SK-N-SH treated with all-trans-retinoic acid at 6 μM for 48 hours (cell line): ENCODE results near the gene MS4A18.

Experiments used
- ATAC-seq: fragments of 200-7000 bp; cut with Tn5 transposase; 3 replicates; pipeline ENCODE4 v1.9.1; 2020; ENCODE audit warnings: mild to moderate bottlenecking, moderate library complexity
- ARNTL ChIP-seq: fragments of 450-650 bp; formaldehyde crosslinking; IDR thresholded peaks from 2 replicates; pipeline ENCODE4 v1.5.0; 2020; ENCODE audit warnings: low read depth, mild to moderate bottlenecking, moderate library complexity, borderline replicate concordance
- BACH2 ChIP-seq: fragments of 250-450 bp; sonication (Bioruptor Pico); IDR thresholded peaks from 2 replicates; pipeline ENCODE4 v1.9.0; 2021; ENCODE audit warnings: mild to moderate bottlenecking, borderline replicate concordance
- CSDC2 ChIP-seq: fragments of 250-450 bp; sonication (Bioruptor Pico); IDR thresholded peaks from 2 replicates; pipeline ENCODE4 v1.5.0; 2020; ENCODE audit warnings: mild to moderate bottlenecking, moderate library complexity
- ESRRG ChIP-seq: fragments of 250-450 bp; sonication (Bioruptor Pico); IDR thresholded peaks from 2 replicates; pipeline ENCODE4 v1.6.1; 2021; ENCODE audit warnings: mild to moderate bottlenecking
- GLIS3 ChIP-seq: fragments of 250-450 bp; sonication (Bioruptor Pico); IDR thresholded peaks from 2 replicates; pipeline ENCODE4 v1.5.0; 2020; ENCODE audit warnings: mild to moderate bottlenecking, moderate library complexity
- ISL1 ChIP-seq: fragments of 250-450 bp; sonication (Bioruptor Pico); IDR thresholded peaks from 2 replicates; pipeline ENCODE4 v2.1.2; 2022; ENCODE audit warnings: mild to moderate bottlenecking, moderate library complexity
- OSR1 ChIP-seq: fragments of 250-450 bp; sonication (Bioruptor Pico); IDR thresholded peaks from 2 replicates; pipeline ENCODE4 v1.8.0; 2022; ENCODE audit warnings: moderate library complexity, mild to moderate bottlenecking, inconsistent platforms
- PPARA ChIP-seq: fragments of 250-450 bp; sonication (Bioruptor Pico); IDR thresholded peaks from 2 replicates; pipeline ENCODE4 v1.5.0; 2020; ENCODE audit warnings: mild to moderate bottlenecking, borderline replicate concordance
- RARB ChIP-seq: fragments of 250-450 bp; sonication (Bioruptor Pico); IDR thresholded peaks from 2 replicates; pipeline ENCODE4 v1.8.0; 2021; ENCODE audit warnings: mild to moderate bottlenecking, moderate library complexity
- TOX ChIP-seq: fragments of 250-450 bp; sonication (Bioruptor Pico); IDR thresholded peaks from 2 replicates; pipeline ENCODE4 v1.8.0; 2021; ENCODE audit warnings: mild to moderate bottlenecking, moderate library complexity, borderline replicate concordance
- ZC3H10 ChIP-seq: fragments of 250-450 bp; sonication (Bioruptor Pico); IDR thresholded peaks from 2 replicates; pipeline ENCODE4 v1.5.1; 2021; ENCODE audit warnings: mild to moderate bottlenecking, moderate library complexity
- ZFP3 ChIP-seq: fragments of 250-450 bp; sonication (Bioruptor Pico); IDR thresholded peaks from 2 replicates; pipeline ENCODE4 v1.5.0; 2020; ENCODE audit warnings: mild to moderate bottlenecking, moderate library complexity
- ZFP30 ChIP-seq: fragments of 450-650 bp; formaldehyde crosslinking; IDR thresholded peaks from 2 replicates; pipeline ENCODE4 v1.5.0; 2022; ENCODE audit warnings: mild to moderate bottlenecking, moderate library complexity
- ZNF565 ChIP-seq: fragments of 450-650 bp; formaldehyde crosslinking; conservative IDR thresholded peaks from 2 replicates; pipeline ENCODE4 v1.5.0; 2020; ENCODE audit warnings: low read depth, mild to moderate bottlenecking, moderate library complexity
- ZNF70 ChIP-seq: fragments of 450-650 bp; formaldehyde crosslinking; IDR thresholded peaks from 2 replicates; pipeline ENCODE4 v1.5.0; 2020; ENCODE audit warnings: mild to moderate bottlenecking, moderate library complexity
- ZNF8 ChIP-seq: fragments of 450-650 bp; formaldehyde crosslinking; IDR thresholded peaks from 2 replicates; pipeline ENCODE4 v1.5.0; 2020; ENCODE audit warnings: mild to moderate bottlenecking, moderate library complexity
- TF ChIP-seq, protein P1 (sequence below): fragments of 250-450 bp; sonication (Bioruptor Pico); IDR thresholded peaks from 2 replicates; pipeline ENCODE4 v1.5.1; 2020; ENCODE audit warnings: low read depth, mild to moderate bottlenecking, moderate library complexity
- TF ChIP-seq, protein P2 (sequence below): fragments of 250-450 bp; sonication (Bioruptor Pico); IDR thresholded peaks from 2 replicates; pipeline ENCODE4 v1.8.0; 2021; ENCODE audit warnings: low read depth, mild to moderate bottlenecking, moderate library complexity, borderline replicate concordance
- TF ChIP-seq, protein P3 (sequence below): fragments of 250-450 bp; sonication (Bioruptor Pico); IDR thresholded peaks from 2 replicates; pipeline ENCODE4 v1.8.0; 2020; ENCODE audit warnings: mild to moderate bottlenecking, moderate library complexity, borderline replicate concordance
- TF ChIP-seq, protein P4 (sequence below): fragments of 250-450 bp; sonication (Bioruptor Pico); IDR thresholded peaks from 2 replicates; pipeline ENCODE4 v1.5.0; 2020; ENCODE audit warnings: mild to moderate bottlenecking, moderate library complexity
- TF ChIP-seq, protein P5 (sequence below): fragments of 250-450 bp; sonication (Bioruptor Pico); IDR thresholded peaks from 2 replicates; pipeline ENCODE4 v1.5.1; 2021; ENCODE audit warnings: mild to moderate bottlenecking, moderate library complexity

The MS4A18 gene

DNA sequence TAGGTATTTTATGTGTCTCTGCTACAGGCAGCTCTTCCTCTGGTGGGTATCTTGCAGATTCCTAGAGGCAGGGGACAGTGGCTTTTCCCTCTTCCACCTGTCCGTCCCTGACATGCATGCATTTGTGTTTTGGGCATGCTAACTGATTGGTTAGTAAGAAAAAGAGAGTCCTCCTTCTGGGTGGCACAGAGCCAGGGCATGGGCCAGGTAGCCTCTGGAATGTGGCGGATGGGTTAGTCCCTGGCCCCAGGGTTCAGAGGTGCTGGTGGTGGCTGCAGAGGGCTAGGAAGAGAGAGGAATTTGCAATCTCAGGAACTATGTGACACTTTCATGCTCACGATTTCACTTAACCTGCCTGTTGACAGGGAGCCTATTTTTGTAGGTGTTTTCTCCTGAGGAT is 26.4 kb downstream of the MS4A18 start:
- TF ChIP-seq BACH2 (CRISPR knock-in tag), result no peak
- TF ChIP-seq, protein P1, sequence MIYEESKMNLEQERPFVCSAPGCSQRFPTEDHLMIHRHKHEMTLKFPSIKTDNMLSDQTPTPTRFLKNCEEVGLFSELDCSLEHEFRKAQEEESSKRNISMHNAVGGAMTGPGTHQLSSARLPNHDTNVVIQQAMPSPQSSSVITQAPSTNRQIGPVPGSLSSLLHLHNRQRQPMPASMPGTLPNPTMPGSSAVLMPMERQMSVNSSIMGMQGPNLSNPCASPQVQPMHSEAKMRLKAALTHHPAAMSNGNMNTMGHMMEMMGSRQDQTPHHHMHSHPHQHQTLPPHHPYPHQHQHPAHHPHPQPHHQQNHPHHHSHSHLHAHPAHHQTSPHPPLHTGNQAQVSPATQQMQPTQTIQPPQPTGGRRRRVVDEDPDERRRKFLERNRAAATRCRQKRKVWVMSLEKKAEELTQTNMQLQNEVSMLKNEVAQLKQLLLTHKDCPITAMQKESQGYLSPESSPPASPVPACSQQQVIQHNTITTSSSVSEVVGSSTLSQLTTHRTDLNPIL (CRISPR knock-in tag), result no peak
- TF ChIP-seq, protein P2, sequence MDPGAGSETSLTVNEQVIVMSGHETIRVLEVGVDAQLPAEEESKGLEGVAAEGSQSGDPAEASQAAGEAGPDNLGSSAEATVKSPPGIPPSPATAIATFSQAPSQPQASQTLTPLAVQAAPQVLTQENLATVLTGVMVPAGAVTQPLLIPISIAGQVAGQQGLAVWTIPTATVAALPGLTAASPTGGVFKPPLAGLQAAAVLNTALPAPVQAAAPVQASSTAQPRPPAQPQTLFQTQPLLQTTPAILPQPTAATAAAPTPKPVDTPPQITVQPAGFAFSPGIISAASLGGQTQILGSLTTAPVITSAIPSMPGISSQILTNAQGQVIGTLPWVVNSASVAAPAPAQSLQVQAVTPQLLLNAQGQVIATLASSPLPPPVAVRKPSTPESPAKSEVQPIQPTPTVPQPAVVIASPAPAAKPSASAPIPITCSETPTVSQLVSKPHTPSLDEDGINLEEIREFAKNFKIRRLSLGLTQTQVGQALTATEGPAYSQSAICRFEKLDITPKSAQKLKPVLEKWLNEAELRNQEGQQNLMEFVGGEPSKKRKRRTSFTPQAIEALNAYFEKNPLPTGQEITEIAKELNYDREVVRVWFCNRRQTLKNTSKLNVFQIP, result no peak
- no peak for TF ChIP-seq ISL1 (CRISPR knock-in tag)
- no peak for TF ChIP-seq ZNF565 (CRISPR knock-in tag)
- ATAC-seq, result no peak

DNA sequence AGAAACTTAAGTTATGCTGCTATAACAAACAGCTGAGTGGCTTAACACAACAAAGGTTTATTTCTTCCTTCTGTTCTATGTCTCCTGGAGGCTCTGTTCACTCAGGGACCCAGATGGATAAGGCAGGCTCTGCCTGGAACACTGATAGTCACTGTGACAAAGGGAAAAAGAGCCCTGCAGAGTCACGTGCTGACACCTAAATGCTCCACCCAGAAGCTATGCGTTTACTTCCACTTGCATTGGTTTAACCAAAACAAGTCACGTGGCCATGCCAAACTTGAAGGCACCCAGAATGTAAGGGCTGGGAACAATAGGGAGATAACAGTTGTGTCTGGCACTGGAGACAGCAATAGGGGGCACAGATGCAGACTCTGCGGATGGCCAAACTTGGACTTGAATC is 28.8 kb downstream of the MS4A18 start:
- no peak for ATAC-seq
- TF ChIP-seq ZNF565 (CRISPR knock-in tag) (no peak), ZNF8 (CRISPR knock-in tag) (no peak), ZC3H10 (CRISPR knock-in tag) (no peak), GLIS3 (no peak), PPARA (CRISPR knock-in tag) (no peak), ESRRG (no peak), ARNTL (CRISPR knock-in tag) (no peak), ISL1 (CRISPR knock-in tag) (no peak), ZFP3 (CRISPR knock-in tag) (no peak), TOX (CRISPR knock-in tag) (no peak), ZNF70 (CRISPR knock-in tag) (no peak), OSR1 (no peak), ZFP30 (no peak), CSDC2 (CRISPR knock-in tag) (no peak)
- TF ChIP-seq, protein P3, sequence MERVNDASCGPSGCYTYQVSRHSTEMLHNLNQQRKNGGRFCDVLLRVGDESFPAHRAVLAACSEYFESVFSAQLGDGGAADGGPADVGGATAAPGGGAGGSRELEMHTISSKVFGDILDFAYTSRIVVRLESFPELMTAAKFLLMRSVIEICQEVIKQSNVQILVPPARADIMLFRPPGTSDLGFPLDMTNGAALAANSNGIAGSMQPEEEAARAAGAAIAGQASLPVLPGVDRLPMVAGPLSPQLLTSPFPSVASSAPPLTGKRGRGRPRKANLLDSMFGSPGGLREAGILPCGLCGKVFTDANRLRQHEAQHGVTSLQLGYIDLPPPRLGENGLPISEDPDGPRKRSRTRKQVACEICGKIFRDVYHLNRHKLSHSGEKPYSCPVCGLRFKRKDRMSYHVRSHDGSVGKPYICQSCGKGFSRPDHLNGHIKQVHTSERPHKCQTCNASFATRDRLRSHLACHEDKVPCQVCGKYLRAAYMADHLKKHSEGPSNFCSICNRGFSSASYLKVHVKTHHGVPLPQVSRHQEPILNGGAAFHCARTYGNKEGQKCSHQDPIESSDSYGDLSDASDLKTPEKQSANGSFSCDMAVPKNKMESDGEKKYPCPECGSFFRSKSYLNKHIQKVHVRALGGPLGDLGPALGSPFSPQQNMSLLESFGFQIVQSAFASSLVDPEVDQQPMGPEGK (CRISPR knock-in tag), result no peak
- TF ChIP-seq, protein P4, sequence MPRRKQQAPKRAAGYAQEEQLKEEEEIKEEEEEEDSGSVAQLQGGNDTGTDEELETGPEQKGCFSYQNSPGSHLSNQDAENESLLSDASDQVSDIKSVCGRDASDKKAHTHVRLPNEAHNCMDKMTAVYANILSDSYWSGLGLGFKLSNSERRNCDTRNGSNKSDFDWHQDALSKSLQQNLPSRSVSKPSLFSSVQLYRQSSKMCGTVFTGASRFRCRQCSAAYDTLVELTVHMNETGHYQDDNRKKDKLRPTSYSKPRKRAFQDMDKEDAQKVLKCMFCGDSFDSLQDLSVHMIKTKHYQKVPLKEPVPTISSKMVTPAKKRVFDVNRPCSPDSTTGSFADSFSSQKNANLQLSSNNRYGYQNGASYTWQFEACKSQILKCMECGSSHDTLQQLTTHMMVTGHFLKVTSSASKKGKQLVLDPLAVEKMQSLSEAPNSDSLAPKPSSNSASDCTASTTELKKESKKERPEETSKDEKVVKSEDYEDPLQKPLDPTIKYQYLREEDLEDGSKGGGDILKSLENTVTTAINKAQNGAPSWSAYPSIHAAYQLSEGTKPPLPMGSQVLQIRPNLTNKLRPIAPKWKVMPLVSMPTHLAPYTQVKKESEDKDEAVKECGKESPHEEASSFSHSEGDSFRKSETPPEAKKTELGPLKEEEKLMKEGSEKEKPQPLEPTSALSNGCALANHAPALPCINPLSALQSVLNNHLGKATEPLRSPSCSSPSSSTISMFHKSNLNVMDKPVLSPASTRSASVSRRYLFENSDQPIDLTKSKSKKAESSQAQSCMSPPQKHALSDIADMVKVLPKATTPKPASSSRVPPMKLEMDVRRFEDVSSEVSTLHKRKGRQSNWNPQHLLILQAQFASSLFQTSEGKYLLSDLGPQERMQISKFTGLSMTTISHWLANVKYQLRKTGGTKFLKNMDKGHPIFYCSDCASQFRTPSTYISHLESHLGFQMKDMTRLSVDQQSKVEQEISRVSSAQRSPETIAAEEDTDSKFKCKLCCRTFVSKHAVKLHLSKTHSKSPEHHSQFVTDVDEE (CRISPR knock-in tag), result no peak
- TF ChIP-seq, protein P2, result no peak

DNA sequence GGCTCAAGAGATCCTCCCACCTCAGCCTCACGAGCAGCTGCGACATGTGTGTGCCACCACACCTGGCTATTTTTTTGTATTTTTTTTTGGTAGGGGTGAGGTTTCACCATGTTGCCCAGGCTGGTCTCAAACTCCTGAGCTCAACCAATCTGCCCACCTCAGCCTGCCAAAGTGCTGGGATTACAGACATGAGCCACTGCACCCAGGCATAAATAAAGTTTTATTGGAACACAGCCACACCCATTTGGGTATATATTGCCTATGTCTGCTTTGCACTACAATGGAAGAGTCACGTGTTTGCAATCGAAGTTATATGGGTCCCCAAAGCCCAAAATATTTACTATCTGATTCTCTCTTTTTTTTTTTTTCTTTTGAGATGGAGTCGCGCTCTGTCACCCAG is 30.4 kb downstream of the MS4A18 start:
- ATAC-seq, result no peak
- TF ChIP-seq ESRRG (no peak), ISL1 (CRISPR knock-in tag) (no peak), GLIS3 (no peak), ZNF565 (CRISPR knock-in tag) (no peak), BACH2 (CRISPR knock-in tag) (no peak), ZNF8 (CRISPR knock-in tag) (no peak), CSDC2 (CRISPR knock-in tag) (no peak), RARB (CRISPR knock-in tag) (no peak), OSR1 (no peak)
- TF ChIP-seq, protein P5, sequence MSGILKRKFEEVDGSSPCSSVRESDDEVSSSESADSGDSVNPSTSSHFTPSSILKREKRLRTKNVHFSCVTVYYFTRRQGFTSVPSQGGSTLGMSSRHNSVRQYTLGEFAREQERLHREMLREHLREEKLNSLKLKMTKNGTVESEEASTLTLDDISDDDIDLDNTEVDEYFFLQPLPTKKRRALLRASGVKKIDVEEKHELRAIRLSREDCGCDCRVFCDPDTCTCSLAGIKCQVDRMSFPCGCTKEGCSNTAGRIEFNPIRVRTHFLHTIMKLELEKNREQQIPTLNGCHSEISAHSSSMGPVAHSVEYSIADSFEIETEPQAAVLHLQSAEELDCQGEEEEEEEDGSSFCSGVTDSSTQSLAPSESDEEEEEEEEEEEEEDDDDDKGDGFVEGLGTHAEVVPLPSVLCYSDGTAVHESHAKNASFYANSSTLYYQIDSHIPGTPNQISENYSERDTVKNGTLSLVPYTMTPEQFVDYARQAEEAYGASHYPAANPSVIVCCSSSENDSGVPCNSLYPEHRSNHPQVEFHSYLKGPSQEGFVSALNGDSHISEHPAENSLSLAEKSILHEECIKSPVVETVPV (CRISPR knock-in tag), result no peak
- TF ChIP-seq, protein P1 (CRISPR knock-in tag), result no peak
